ENCODE data around the gene UBA52.

The UBA52 gene

DNA sequence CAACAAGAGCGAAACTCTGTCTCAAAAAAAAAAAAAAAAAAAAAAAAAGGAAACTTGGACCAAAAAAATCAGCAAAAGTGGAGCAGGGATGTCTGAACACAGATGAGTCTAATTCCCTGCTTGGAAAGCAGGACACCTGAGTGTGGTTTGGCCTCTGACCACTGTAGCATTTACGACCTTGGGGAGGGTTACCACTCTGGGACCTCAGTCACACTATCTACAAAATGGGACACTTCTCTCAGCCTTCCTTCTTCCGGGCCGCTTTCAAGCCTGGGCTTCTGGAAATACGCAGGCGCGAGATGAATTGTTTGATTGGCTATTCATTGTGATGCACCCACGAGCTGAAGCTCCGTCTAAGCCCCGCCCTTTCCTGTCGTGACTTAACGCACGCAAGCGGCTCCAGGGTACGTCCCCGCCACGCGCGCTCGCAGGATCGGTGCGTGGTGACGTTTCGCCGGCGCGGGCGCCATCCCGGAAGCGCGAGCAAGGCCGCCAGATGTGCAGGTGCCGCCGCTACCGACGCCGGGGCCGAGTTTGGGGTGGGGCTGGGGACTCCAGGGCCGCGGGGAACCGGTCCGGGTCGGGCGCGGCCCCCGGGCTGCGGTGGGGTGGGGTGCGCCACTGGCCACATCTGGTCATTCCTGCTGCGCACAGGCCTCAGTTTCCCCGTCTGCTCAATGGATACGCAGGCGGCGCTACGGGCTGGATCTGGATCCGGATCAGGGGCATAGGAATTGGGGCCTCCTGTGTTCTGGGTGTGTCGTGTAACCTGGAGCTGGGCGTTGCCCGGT, 14.1 kb upstream of the UBA52 start, which contains the start of gene KXD1:
TSS of gene KXD1 (plus strand) at position 460 of the 791 bp plus-strand sequence. CDS start 4,187 bp downstream, outside the sequence.
- peaks cover 13% of the 10 kb centered on the region for H3K4me1 ChIP-seq (ENCODE audit: control insufficient read depth, insufficient read depth, low read length)
- H3K9me3 ChIP-seq (ENCODE audit: control insufficient read depth in 2 of 2, low read length in 2 of 2), result no peaks in the 10 kb centered on the region
- peak within 1 kb of the TSS; percentile 93 for H3K27ac ChIP-seq (ENCODE audit: low read length)
- H3K4me3 ChIP-seq (ENCODE audit: low read length in 2 of 2), result peak within 1 kb of the TSS; percentile 92 to 95
- no peaks in the 10 kb centered on the region for H3K27me3 ChIP-seq (ENCODE audit: control insufficient read depth in 1 of 2, insufficient read depth in 2 of 2, low read length in 2 of 2)
- peak within 1 kb of the TSS; percentile 96 to 99 for H3K9ac ChIP-seq (ENCODE audit: low read length in 2 of 2)
- peaks cover 0 to 1% of the 10 kb centered on the region in 2 donors for H3K36me3 ChIP-seq (ENCODE audit: control insufficient read depth in 2 of 2, insufficient read depth in 2 of 2, low read length in 2 of 2)

DNA sequence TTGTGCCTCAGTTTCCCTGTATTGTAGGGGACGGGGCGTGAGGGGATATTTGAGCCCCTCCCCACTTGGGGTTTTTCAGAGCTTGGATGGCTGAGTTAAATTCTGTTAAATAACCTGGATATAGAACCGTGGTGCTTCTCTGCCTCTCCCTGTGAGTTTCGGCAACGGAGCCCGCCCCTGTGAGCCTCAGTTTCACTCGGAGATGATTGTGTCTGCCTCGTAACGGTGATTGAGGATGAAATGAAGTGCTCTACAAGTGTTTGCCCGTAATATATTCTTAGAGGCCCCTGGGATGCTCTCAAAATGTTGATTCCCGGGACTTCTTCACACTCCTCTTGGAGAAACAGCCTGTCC, 13.5 kb upstream of the UBA52 start:
- Histone ChIP-seq H3K27ac (ENCODE audit: low read length) (peak overlapping the region; percentile 93), H3K4me3 (ENCODE audit: low read length in 2 of 2) (peak overlapping the region; percentile 92 to 95), H3K9ac (ENCODE audit: low read length in 2 of 2) (peak overlapping the region; percentile 96 to 99), H3K9me3 (ENCODE audit: control insufficient read depth in 2 of 2, low read length in 2 of 2) (no peaks in the 10 kb centered on the region), H3K4me1 (ENCODE audit: control insufficient read depth, insufficient read depth, low read length) (peaks cover 13% of the 10 kb centered on the region), H3K27me3 (ENCODE audit: control insufficient read depth in 1 of 2, insufficient read depth in 2 of 2, low read length in 2 of 2) (no peaks in the 10 kb centered on the region), H3K36me3 (ENCODE audit: control insufficient read depth in 2 of 2, insufficient read depth in 2 of 2, low read length in 2 of 2) (peaks cover 4 to 6% of the 10 kb centered on the region in 2 donors)

DNA sequence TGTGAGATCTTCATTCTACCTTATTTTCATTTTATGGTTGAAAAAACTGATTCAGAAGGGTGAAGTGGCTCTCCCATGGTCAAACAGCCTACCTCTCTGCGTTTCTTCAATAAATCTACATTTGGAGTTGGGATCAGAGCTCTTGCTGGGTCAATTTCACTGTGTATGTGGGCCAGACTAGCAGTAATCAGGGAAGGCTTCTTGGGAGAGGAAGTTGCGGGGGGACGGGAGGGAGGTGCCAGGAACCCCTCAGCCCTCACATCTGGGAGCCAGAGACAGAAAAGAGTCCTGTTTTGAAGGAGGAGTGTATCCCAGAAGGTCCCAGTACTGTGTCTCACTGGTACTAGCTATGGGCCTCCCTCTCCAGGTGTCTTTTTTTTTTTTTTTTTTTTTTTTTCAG, 13.1 kb upstream of the UBA52 start:
- Histone ChIP-seq H3K9me3 (ENCODE audit: control insufficient read depth in 2 of 2, low read length in 2 of 2) (no peaks in the 10 kb centered on the region), H3K27me3 (ENCODE audit: control insufficient read depth in 1 of 2, insufficient read depth in 2 of 2, low read length in 2 of 2) (no peaks in the 10 kb centered on the region), H3K9ac (ENCODE audit: low read length in 2 of 2) (peak overlapping the region; percentile 96 to 99), H3K36me3 (ENCODE audit: control insufficient read depth in 2 of 2, insufficient read depth in 2 of 2, low read length in 2 of 2) (peaks cover 4 to 9% of the 10 kb centered on the region in 2 donors), H3K4me3 (ENCODE audit: low read length in 2 of 2) (peak overlapping the region; percentile 92 to 95), H3K4me1 (ENCODE audit: control insufficient read depth, insufficient read depth, low read length) (peaks cover 13% of the 10 kb centered on the region), H3K27ac (ENCODE audit: low read length) (peak overlapping the region; percentile 93)

DNA sequence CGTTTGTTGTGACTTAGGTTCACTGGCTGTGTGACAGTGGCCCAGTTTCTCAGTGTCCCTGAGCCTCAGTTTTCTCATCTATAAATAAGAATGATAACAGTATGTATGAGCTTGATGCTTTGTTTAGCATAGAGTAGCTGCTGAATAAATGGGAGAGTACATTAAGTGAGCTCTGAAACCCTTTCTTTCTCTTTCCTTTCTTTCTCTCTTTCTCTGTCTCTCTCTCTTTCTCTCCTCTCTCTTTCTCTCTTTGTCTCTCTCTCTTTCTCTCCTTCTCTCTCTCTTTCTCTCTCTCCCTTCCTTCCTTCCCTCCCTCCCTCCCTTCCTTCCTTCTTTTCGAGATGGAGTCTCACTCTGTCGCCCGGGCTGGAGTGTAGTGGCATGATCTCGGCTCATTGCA, 12.0 kb upstream of the UBA52 start:
- Histone ChIP-seq H3K4me1 (ENCODE audit: control insufficient read depth, insufficient read depth, low read length) (peaks cover 13% of the 10 kb centered on the region), H3K9me3 (ENCODE audit: control insufficient read depth in 2 of 2, low read length in 2 of 2) (no peaks in the 10 kb centered on the region), H3K36me3 (ENCODE audit: control insufficient read depth in 2 of 2, insufficient read depth in 2 of 2, low read length in 2 of 2) (peaks cover 7 to 15% of the 10 kb centered on the region in 2 donors), H3K27ac (ENCODE audit: low read length) (no peak overlapping the region), H3K27me3 (ENCODE audit: control insufficient read depth in 1 of 2, insufficient read depth in 2 of 2, low read length in 2 of 2) (no peaks in the 10 kb centered on the region), H3K9ac (ENCODE audit: low read length in 2 of 2) (no peak overlapping the region), H3K4me3 (ENCODE audit: low read length in 2 of 2) (no peak overlapping the region)

DNA sequence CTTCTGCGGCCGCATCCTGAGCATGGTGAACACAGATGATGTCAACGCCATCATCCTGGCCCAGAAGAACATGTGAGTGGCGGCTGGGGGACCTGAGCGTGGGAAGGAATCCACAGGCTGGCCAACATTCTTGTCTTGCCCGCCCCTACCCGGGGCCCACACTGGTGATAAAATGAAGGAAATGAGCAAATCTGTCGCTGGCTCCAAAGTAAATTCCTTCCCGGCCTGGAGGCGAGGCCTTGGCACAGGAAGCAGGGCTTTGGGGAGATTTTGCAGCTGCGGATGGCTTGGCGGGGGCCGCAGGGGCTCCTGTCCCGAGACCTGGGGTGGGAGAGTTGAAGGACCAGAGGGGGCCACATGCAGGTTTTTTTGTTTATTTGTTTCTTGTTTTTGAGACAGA, 9.6 kb upstream of the UBA52 start:
- Histone ChIP-seq H3K9me3 (ENCODE audit: control insufficient read depth in 2 of 2, low read length in 2 of 2) (no peaks in the 10 kb centered on the region), H3K9ac (ENCODE audit: low read length in 2 of 2) (no peak overlapping the region), H3K36me3 (ENCODE audit: control insufficient read depth in 2 of 2, insufficient read depth in 2 of 2, low read length in 2 of 2) (peaks cover 18 to 29% of the 10 kb centered on the region in 2 donors), H3K27me3 (ENCODE audit: control insufficient read depth in 1 of 2, insufficient read depth in 2 of 2, low read length in 2 of 2) (no peaks in the 10 kb centered on the region), H3K4me1 (ENCODE audit: control insufficient read depth, insufficient read depth, low read length) (peaks cover 13% of the 10 kb centered on the region), H3K27ac (ENCODE audit: low read length) (no peak overlapping the region), H3K4me3 (ENCODE audit: low read length in 2 of 2) (no peak overlapping the region)

DNA sequence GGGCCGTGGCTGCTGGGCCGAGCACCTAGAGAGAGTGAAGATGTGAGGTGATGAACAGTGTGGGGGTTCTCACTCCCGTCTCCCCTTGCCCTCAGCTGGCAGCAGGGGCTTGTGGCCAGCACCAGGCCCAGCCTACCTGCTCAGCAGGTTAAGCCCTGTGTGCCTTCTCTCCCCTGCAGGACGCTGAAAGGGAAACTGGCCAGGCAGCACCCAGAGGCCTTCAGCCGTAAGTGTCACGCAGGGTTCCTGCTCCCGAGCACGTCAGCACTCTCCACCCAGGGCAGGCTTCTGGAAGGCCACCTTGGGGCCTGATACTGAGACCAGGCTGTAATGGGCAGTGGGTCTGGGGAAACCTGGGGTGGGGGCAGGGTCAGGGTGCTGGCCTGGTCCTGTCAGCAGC, 4.7 kb upstream of the UBA52 start:
- H3K36me3 ChIP-seq (ENCODE audit: control insufficient read depth in 2 of 2, insufficient read depth in 2 of 2, low read length in 2 of 2), result peaks cover 35 to 46% of the 10 kb centered on the region in 2 donors

DNA sequence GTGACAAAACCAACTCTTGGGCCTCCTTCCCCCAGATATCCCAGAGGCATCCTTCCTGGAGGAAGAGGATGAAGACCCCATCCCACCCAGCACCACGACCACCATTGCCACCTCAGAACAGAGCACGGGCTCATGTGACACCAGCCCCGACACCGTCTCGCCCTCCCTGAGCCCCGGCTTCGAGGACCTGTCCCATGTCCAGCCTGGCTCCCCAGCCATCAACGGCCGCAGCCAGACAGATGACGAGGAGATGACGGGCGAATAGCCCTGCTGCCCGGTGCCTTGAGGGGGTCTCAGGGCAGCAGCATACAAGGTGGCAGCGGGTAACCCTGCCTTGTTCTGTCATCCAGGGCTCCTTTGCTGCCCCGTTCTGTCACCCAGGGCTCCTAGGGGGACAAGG, 3.3 kb upstream of the UBA52 start:
- Histone ChIP-seq H3K27ac (ENCODE audit: low read length) (no peak overlapping the region), H3K9me3 (ENCODE audit: control insufficient read depth in 2 of 2, low read length in 2 of 2) (no peaks in the 10 kb centered on the region), H3K4me3 (ENCODE audit: low read length in 2 of 2) (no peak overlapping the region), H3K36me3 (ENCODE audit: control insufficient read depth in 2 of 2, insufficient read depth in 2 of 2, low read length in 2 of 2) (peaks cover 32 to 41% of the 10 kb centered on the region in 2 donors), H3K4me1 (ENCODE audit: control insufficient read depth, insufficient read depth, low read length) (peaks cover 12% of the 10 kb centered on the region), H3K9ac (ENCODE audit: low read length in 2 of 2) (no peak overlapping the region), H3K27me3 (ENCODE audit: control insufficient read depth in 1 of 2, insufficient read depth in 2 of 2, low read length in 2 of 2) (no peaks in the 10 kb centered on the region)

More for the DNA sequence above, 4.7 kb upstream of the UBA52 start:
- H3K9ac ChIP-seq (ENCODE audit: low read length in 2 of 2), result no peak overlapping the region
- H3K4me1 ChIP-seq (ENCODE audit: control insufficient read depth, insufficient read depth, low read length), result no peaks in the 10 kb centered on the region
- H3K9me3 ChIP-seq (ENCODE audit: control insufficient read depth in 2 of 2, low read length in 2 of 2), result no peaks in the 10 kb centered on the region
- no peak overlapping the region for H3K27ac ChIP-seq (ENCODE audit: low read length)
- no peak overlapping the region for H3K4me3 ChIP-seq (ENCODE audit: low read length in 2 of 2)
- H3K27me3 ChIP-seq (ENCODE audit: control insufficient read depth in 1 of 2, insufficient read depth in 2 of 2, low read length in 2 of 2), result no peaks in the 10 kb centered on the region

DNA sequence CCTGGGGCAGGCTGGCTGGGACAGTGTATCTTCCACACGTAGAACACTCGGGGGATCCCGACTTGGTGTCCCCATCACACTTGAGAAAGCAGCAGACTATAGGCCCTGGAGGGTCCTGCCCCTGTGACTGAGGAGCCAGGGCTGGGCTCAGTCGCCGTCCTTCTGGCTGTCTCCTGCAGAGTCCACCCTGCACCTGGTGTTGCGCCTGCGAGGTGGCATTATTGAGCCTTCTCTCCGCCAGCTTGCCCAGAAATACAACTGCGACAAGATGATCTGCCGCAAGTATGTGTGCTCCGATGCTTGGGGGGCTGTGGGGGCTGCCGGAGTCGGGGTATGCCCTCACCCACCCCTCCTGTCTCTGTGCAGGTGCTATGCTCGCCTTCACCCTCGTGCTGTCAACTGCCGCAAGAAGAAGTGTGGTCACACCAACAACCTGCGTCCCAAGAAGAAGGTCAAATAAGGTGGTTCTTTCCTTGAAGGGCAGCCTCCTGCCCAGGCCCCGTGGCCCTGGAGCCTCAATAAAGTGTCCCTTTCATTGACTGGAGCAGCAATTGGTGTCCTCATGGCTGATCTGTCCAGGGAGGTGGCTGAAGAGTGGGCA, 3.1 kb downstream of the UBA52 start:
- Histone ChIP-seq H3K27me3 (ENCODE audit: control insufficient read depth in 1 of 2, insufficient read depth in 2 of 2, low read length in 2 of 2) (no peaks in the 10 kb centered on the region), H3K4me1 (ENCODE audit: control insufficient read depth, insufficient read depth, low read length) (peaks cover 15% of the 10 kb centered on the region), H3K9ac (ENCODE audit: low read length in 2 of 2) (no peak overlapping the region), H3K27ac (ENCODE audit: low read length) (no peak overlapping the region), H3K9me3 (ENCODE audit: control insufficient read depth in 2 of 2, low read length in 2 of 2) (no peaks in the 10 kb centered on the region), H3K36me3 (ENCODE audit: control insufficient read depth in 2 of 2, insufficient read depth in 2 of 2, low read length in 2 of 2) (peaks cover 20 to 32% of the 10 kb centered on the region in 2 donors), H3K4me3 (ENCODE audit: low read length in 2 of 2) (no peak overlapping the region)

DNA sequence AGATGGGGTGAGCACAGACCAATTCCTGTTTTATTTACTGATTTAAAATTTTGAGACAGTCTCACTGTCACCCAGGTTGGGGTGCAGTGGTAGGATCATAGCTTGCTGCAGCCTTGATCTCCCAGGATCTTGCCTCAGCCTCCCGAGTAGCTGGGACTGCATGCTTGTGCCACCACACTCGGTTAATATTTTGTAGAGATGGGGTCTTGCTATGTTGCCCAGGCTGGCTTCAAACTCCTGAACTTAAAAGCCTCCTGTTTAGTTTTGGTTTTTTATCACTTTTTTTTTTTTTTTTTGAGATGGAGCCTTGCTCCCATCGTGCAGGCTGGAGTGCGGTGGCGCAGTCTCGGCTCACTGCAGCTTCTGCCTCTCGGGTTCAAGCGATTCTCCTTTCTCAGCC, 4.7 kb downstream of the UBA52 start:
- Histone ChIP-seq H3K27me3 (ENCODE audit: control insufficient read depth in 1 of 2, insufficient read depth in 2 of 2, low read length in 2 of 2) (no peaks in the 10 kb centered on the region), H3K9me3 (ENCODE audit: control insufficient read depth in 2 of 2, low read length in 2 of 2) (no peaks in the 10 kb centered on the region), H3K4me3 (ENCODE audit: low read length in 2 of 2) (no peak overlapping the region)

DNA sequence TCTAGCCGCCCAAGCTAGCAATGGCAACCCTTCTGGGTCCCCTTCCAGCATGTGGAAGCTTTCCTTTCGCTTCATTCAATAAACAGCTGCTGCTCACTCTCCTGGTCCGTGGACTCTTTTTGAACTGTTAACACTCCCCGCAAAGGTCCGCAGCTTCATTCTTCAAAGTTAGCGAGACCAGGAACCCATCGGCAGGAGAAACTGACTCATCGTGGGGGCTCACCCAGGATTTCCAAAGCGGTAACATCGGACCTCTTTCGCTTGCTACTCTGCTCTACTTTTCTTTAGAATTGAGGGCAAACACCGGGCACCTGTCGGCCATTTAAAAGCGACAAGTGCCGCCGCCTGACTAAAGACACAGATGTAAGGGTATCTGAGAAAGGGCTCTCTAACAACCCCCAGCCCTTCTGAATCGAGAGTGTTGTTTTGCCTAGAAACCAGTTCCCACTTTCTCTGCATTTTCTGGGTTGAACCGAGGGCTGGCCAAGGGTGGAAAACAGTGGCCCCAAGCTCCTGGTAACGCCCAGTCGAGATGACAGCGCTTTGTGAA, 5.8 kb downstream of the UBA52 start:
- no peak overlapping the region for H3K4me3 ChIP-seq (ENCODE audit: low read length in 2 of 2)
- H3K27ac ChIP-seq (ENCODE audit: low read length), result no peak overlapping the region
- H3K36me3 ChIP-seq (ENCODE audit: control insufficient read depth in 2 of 2, insufficient read depth in 2 of 2, low read length in 2 of 2), result peaks cover 20 to 32% of the 10 kb centered on the region in 2 donors
- no peaks in the 10 kb centered on the region for H3K27me3 ChIP-seq (ENCODE audit: control insufficient read depth in 1 of 2, insufficient read depth in 2 of 2, low read length in 2 of 2)
- no peaks in the 10 kb centered on the region for H3K9me3 ChIP-seq (ENCODE audit: control insufficient read depth in 2 of 2, low read length in 2 of 2)
- peaks cover 12% of the 10 kb centered on the region for H3K4me1 ChIP-seq (ENCODE audit: control insufficient read depth, insufficient read depth, low read length)
- no peak overlapping the region for H3K9ac ChIP-seq (ENCODE audit: low read length in 2 of 2)

More for the DNA sequence above, 4.7 kb downstream of the UBA52 start:
- Histone ChIP-seq H3K27ac (ENCODE audit: low read length) (no peak overlapping the region), H3K4me1 (ENCODE audit: control insufficient read depth, insufficient read depth, low read length) (peaks cover 15% of the 10 kb centered on the region), H3K9ac (ENCODE audit: low read length in 2 of 2) (no peak overlapping the region), H3K36me3 (ENCODE audit: control insufficient read depth in 2 of 2, insufficient read depth in 2 of 2, low read length in 2 of 2) (peaks cover 20 to 32% of the 10 kb centered on the region in 2 donors)
